ENCODE data around the gene LRRTM3.

LRRTM3 gene

DNA sequence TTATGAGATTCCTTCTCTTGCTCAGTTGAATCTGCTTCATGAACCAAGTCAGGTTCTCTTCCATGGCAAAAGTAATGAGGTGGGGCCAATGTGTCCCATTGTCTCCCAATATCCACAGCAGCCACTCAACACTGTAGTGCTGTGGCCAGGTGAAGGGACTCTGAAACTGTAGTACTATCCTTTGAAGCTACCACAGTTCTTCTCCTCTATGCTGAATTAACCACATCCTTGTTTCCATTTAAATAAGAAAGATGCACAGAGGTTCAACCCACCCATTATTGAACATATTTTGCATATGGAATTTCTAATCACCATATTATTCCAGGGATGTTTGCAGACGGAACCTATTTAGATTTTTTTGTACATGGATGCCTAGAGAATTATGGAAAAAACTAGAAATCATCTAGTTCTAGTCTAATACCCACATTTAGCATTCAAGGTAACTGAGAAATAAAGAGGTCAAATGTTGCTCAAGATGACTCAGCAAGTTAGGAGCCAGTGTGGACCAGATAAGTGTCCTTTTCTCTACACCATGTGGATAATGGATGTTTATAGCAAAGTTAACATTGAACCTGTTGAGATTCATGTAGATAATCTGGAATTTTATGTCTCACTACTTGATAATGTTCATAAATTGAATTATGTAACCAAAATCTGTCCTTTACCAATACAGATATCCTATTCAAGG is 64.5 kb downstream of the LRRTM3 start:
- no peak for TF ChIP-seq MAX (IDR thresholded peaks at IDR 0.05; ENCODE audit: low read depth, low read length)
- TF ChIP-seq, protein P1, sequence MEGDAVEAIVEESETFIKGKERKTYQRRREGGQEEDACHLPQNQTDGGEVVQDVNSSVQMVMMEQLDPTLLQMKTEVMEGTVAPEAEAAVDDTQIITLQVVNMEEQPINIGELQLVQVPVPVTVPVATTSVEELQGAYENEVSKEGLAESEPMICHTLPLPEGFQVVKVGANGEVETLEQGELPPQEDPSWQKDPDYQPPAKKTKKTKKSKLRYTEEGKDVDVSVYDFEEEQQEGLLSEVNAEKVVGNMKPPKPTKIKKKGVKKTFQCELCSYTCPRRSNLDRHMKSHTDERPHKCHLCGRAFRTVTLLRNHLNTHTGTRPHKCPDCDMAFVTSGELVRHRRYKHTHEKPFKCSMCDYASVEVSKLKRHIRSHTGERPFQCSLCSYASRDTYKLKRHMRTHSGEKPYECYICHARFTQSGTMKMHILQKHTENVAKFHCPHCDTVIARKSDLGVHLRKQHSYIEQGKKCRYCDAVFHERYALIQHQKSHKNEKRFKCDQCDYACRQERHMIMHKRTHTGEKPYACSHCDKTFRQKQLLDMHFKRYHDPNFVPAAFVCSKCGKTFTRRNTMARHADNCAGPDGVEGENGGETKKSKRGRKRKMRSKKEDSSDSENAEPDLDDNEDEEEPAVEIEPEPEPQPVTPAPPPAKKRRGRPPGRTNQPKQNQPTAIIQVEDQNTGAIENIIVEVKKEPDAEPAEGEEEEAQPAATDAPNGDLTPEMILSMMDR (IDR thresholded peaks at IDR 0.05; ENCODE audit: low read depth, low read length) = no peak
- no peak for TF ChIP-seq MYC (IDR thresholded peaks at IDR 0.05; ENCODE audit: low read depth, low read length)
- no peak for TF ChIP-seq POLR2A (IDR thresholded peaks at IDR 0.05; ENCODE audit: extremely low read depth, insufficient read length)
- H3K4me3 ChIP-seq (ENCODE audit: low read depth, low read length) = no peak overlapping the region
- no peak for DNase-seq (ENCODE audit: low read depth)

DNA sequence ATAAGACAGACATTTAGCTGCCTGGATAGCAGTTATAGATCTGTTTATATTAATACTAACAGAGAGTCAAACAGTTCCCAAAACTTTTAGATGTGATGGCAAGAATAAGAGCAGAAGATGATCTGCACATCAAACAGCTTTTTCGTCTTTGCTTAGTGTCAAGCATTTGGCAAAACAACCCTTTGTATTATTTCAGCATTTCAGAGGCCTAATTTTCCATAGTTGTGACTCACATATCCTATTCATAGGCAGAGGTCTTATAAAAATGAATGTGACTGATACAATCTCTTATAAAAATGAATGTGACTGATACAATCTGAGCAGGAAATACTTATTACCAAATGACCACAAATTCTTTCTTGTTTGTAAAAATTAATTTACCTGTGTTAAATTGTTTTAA is 71.2 kb downstream of the LRRTM3 start:
- H3K4me3 ChIP-seq (ENCODE audit: low read depth, low read length) = no peak overlapping the region
- TF ChIP-seq MAX (IDR thresholded peaks at IDR 0.05; ENCODE audit: low read depth, low read length) (no peak), MYC (IDR thresholded peaks at IDR 0.05; ENCODE audit: low read depth, low read length) (no peak), POLR2A (IDR thresholded peaks at IDR 0.05; ENCODE audit: extremely low read depth, insufficient read length) (no peak)
- TF ChIP-seq, protein P1 (IDR thresholded peaks at IDR 0.05; ENCODE audit: low read depth, low read length) = no peak
- no peak for DNase-seq (ENCODE audit: low read depth)

GRCh38 chr10:66999762-67000545 is 74.1 kb downstream of the LRRTM3 start:
- TF ChIP-seq POLR2A (IDR thresholded peaks at IDR 0.05; ENCODE audit: extremely low read depth, insufficient read length) (no peak), MAX (IDR thresholded peaks at IDR 0.05; ENCODE audit: low read depth, low read length) (no peak), MYC (IDR thresholded peaks at IDR 0.05; ENCODE audit: low read depth, low read length) (no peak)
- TF ChIP-seq, protein P1 (IDR thresholded peaks at IDR 0.05; ENCODE audit: low read depth, low read length) = no peak
- no peak overlapping the region for H3K4me3 ChIP-seq (ENCODE audit: low read depth, low read length)
- DNase-seq (ENCODE audit: low read depth) = no peak

GRCh38 chr10:67004690-67005089 is 78.9 kb downstream of the LRRTM3 start:
- H3K4me3 ChIP-seq (ENCODE audit: low read depth, low read length) = no peak overlapping the region
- TF ChIP-seq MAX (IDR thresholded peaks at IDR 0.05; ENCODE audit: low read depth, low read length) (no peak), POLR2A (IDR thresholded peaks at IDR 0.05; ENCODE audit: extremely low read depth, insufficient read length) (no peak)
- TF ChIP-seq, protein P1 (IDR thresholded peaks at IDR 0.05; ENCODE audit: low read depth, low read length) = no peak
- DNase-seq (ENCODE audit: low read depth) = no peak

DNA sequence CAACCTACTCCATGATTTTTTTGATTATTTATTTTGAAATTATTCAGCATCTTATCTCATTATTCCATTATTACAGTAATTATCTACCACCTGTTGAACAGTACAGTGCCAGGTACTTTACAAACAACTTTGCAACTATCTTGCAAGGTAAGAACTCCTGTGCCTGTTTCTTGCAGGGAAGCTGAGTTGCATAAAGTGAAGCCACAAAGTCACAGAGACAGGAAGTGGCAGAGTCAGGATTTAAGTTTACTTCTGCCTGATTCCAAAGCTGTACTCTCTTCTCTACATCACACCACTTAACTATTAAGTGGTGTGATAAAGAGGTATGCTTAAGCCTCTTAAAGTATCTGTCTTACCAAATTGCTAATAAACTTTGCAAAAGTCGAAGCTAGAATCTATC is 80.1 kb downstream of the LRRTM3 start:
- no peak overlapping the region for H3K4me3 ChIP-seq (ENCODE audit: low read depth, low read length)
- TF ChIP-seq MAX (IDR thresholded peaks at IDR 0.05; ENCODE audit: low read depth, low read length) (no peak), MYC (IDR thresholded peaks at IDR 0.05; ENCODE audit: low read depth, low read length) (no peak), POLR2A (IDR thresholded peaks at IDR 0.05; ENCODE audit: extremely low read depth, insufficient read length) (no peak)
- TF ChIP-seq, protein P1 (IDR thresholded peaks at IDR 0.05; ENCODE audit: low read depth, low read length) = no peak
- no peak for DNase-seq (ENCODE audit: low read depth)

Measured in NB4 (cell line).